ENCODE results near the gene THBS2. TPM values are rescaled to one million over a fixed set of nuclear protein-coding genes. Genes with fewer than 3 reads are reported as not detected.

The THBS2 gene
- total RNA-seq, 4 donors from 2014 or later = 3.6 to 7.7 (median 4.8) TPM

DNA sequence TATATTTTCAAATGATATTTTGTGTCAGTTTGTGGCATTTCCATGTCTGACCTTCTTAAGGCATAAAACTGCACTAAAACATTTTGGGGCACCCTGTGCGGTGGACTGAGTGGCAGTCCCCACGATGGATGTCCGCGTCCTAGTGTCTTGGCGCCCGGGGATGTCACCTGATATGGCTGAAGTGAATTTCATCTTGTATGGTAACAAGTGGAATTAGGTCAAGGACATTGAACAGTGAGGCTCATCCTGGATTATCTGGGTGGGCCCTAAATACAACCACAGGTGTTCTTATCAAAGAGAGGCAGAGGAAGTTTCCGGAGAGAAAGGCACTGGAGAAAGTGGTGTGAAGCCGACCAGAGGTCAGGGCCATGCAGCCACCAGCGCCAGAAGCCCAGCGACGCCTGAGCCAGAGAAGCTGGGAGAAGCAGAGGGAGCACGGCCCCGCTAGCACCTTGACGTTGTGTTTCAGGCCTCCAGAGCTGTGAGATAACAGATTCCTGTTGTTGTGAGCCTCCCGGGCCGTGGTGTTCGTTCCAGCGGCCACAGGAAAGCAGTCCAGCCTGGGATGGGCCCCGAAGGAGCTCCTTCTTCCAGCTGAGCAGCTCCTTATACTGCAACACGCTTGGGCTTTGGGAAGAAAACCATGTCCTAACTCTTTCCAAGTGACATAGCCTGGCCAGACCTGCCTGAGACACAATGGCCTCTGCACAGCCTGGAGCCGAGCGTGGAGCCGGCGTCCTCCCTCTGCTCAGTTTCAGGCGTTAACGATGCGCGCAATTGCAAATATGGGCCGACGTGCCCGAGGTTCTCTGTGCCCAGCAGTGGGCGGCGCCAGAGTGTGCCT, 22.5 kb downstream of the THBS2 start:
- H3K27me3 ChIP-seq = no peaks in the 10 kb centered on the region
- H3K9me3 ChIP-seq = no peaks in the 10 kb centered on the region
- TF ChIP-seq, protein P1, sequence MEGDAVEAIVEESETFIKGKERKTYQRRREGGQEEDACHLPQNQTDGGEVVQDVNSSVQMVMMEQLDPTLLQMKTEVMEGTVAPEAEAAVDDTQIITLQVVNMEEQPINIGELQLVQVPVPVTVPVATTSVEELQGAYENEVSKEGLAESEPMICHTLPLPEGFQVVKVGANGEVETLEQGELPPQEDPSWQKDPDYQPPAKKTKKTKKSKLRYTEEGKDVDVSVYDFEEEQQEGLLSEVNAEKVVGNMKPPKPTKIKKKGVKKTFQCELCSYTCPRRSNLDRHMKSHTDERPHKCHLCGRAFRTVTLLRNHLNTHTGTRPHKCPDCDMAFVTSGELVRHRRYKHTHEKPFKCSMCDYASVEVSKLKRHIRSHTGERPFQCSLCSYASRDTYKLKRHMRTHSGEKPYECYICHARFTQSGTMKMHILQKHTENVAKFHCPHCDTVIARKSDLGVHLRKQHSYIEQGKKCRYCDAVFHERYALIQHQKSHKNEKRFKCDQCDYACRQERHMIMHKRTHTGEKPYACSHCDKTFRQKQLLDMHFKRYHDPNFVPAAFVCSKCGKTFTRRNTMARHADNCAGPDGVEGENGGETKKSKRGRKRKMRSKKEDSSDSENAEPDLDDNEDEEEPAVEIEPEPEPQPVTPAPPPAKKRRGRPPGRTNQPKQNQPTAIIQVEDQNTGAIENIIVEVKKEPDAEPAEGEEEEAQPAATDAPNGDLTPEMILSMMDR (IDR thresholded peaks at IDR 0.05 in 4 of 5, conservative IDR thresholded peaks at IDR 0.05 in 1 of 5) = no peak
- no peak for TF ChIP-seq POLR2A (IDR thresholded peaks at IDR 0.05)
- no peak for DNase-seq
- intact Hi-C loops (cut with DNase I; ENCODE audit: low total_unique reads) (no loop called here), in situ Hi-C loops (cut with MboI; ENCODE audit: low sequenced_read_pairs in 4 of 4) (no loop called here)
- H3K36me3 ChIP-seq = no peaks in the 10 kb centered on the region
- H3K27ac ChIP-seq = no peak overlapping the region
- H3K4me1 ChIP-seq = no peaks in the 10 kb centered on the region
- H3K4me3 ChIP-seq = no peak overlapping the region
- peak in 1 of 2 donors; percentile 36 for ATAC-seq

DNA sequence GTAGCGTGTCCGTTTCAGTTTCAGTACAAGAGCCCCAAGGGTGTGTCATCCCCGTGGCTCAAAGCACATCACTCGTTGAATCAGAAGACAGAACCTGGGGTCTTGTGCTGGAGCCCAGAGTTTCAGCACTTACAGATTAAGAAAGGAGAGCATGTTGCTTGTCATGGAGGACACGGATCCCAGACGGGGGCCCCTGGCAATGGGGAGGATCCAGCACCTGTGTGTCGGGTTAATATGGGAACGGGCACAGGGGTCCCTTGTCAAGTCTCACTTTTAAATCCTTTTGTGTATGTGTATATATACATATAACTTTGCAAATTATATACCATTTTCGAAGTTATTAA, 23.4 kb downstream of the THBS2 start:
- Histone ChIP-seq H3K36me3 (no peaks in the 10 kb centered on the region), H3K4me3 (no peak overlapping the region), H3K9me3 (no peaks in the 10 kb centered on the region), H3K27me3 (no peaks in the 10 kb centered on the region), H3K27ac (no peak overlapping the region), H3K4me1 (no peaks in the 10 kb centered on the region)
- no peak for TF ChIP-seq POLR2A (IDR thresholded peaks at IDR 0.05)
- TF ChIP-seq, protein P1 (IDR thresholded peaks at IDR 0.05 in 4 of 5, conservative IDR thresholded peaks at IDR 0.05 in 1 of 5) = no peak
- intact Hi-C loops (cut with DNase I; ENCODE audit: low total_unique reads) (no loop called here), in situ Hi-C loops (cut with MboI; ENCODE audit: low sequenced_read_pairs in 4 of 4) (no loop called here)
- ATAC-seq (no peak), DNase-seq (no peak)

DNA sequence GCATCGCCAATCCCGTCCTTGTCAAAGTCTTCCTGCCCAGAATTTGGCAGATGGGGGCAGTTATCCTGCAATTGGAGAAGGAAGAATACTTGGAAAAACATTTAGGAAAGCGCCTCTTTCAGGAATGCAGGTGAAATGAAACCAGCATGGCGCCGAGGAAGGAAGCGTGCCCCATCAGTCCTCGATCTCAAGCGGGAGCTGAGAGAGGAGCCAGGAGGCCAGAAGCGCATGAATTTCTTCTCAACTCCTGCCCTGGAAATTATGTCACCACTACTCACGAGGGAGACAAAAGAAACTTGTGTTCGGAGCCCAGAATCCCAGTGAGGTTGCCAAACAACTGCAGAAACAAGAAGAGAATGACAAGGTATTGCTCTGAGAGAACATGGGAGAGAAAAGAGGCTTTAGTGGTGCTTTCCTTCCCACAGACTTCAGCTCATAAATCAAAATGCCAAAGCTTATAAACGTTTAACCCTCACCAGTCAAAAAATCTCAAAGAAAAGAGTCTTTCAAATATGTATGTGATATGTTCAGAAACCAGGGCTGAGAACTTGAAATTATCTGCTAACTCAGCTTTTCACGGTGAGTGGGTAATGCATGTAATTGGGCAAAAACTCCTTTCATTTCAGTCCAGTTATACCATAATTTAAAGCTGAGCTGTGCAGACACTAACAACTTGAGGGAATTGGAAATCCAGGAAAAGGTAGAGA, 23.9 kb downstream of the THBS2 start:
- H3K9me3 ChIP-seq = no peaks in the 10 kb centered on the region
- intact Hi-C loops (cut with DNase I; ENCODE audit: low total_unique reads) (no loop called here), in situ Hi-C loops (cut with MboI; ENCODE audit: low sequenced_read_pairs in 4 of 4) (no loop called here)
- peak in 1 of 2 donors; percentile 31 for DNase-seq
- H3K4me1 ChIP-seq = no peaks in the 10 kb centered on the region
- no peak overlapping the region for H3K27ac ChIP-seq
- H3K27me3 ChIP-seq = no peaks in the 10 kb centered on the region
- H3K4me3 ChIP-seq = no peak overlapping the region
- TF ChIP-seq, protein P1 (IDR thresholded peaks at IDR 0.05 in 4 of 5, conservative IDR thresholded peaks at IDR 0.05 in 1 of 5) = no peak
- no peaks in the 10 kb centered on the region for H3K36me3 ChIP-seq
- ATAC-seq = peak; percentile 31 to 58

DNA sequence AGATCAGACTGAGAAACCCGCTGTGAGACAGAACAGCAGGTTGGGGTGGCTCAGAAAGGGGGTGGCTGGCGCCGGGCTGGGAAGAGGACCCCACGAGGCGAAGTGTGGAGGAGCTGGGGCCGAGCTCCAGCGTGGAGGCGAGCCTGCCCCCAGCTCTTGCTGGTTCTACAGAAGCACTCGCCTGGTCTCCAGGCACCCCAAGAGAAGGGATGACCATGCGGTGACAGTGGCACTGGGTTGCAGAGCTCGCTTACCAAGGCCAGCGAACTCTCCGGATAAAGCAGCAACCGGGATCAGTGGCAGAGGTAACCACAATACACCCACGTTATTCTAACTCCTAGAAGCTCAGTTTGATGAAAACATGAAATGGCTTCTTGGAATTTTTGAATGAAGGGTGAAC, 26.5 kb downstream of the THBS2 start:
- TF ChIP-seq POLR2A (IDR thresholded peaks at IDR 0.05) = no peak
- TF ChIP-seq, protein P1 (IDR thresholded peaks at IDR 0.05 in 4 of 5, conservative IDR thresholded peaks at IDR 0.05 in 1 of 5) = no peak
- H3K9me3 ChIP-seq = no peaks in the 10 kb centered on the region
- H3K36me3 ChIP-seq = no peaks in the 10 kb centered on the region
- DNase-seq = no peak
- ATAC-seq = no peak
- H3K27ac ChIP-seq = no peak overlapping the region
- in situ Hi-C loops (cut with MboI; ENCODE audit: low sequenced_read_pairs in 4 of 4) = no loop called here
- no peak overlapping the region for H3K4me3 ChIP-seq
- no peaks in the 10 kb centered on the region for H3K27me3 ChIP-seq
- intact Hi-C loops (cut with DNase I; ENCODE audit: low total_unique reads) = no loop called here
- H3K4me1 ChIP-seq = no peaks in the 10 kb centered on the region
